Measurements from ENCODE around the gene RHBDL3.
A peak's percentile ranks its signal among the peaks of the same experiment; 100 is the strongest.
"Not testable (repeated sequence)": the region's sequence is repeated elsewhere in the genome, so short reads cannot be mapped to it uniquely, and the experiment has no call there.

The RHBDL3 gene

GRCh38 chr17:32292094-32292493, 26.5 kb downstream of the RHBDL3 start:
- DNase-seq = no peak

- DNase-seq = no peak
These were observed 31.8 kb downstream of the RHBDL3 start for GRCh38 chr17:32297424-32297823.

GRCh38 chr17:32297860-32298259, 32.2 kb downstream of the RHBDL3 start:
- no peak for DNase-seq

GRCh38 chr17:32298298-32298697, 32.7 kb downstream of the RHBDL3 start:
- no peak for DNase-seq

- DNase-seq = no peak
These were observed 33.3 kb downstream of the RHBDL3 start for GRCh38 chr17:32298721-32299579.

GRCh38 chr17:32299580-32300164, 34.0 kb downstream of the RHBDL3 start:
- no peak for DNase-seq

GRCh38 chr17:32302037-32302436, 36.4 kb downstream of the RHBDL3 start:
- no peak for DNase-seq

GRCh38 chr17:32302860-32303649, 37.4 kb downstream of the RHBDL3 start:
- DNase-seq = no peak

GRCh38 chr17:32303781-32304288, 38.2 kb downstream of the RHBDL3 start:
- DNase-seq = no peak

- DNase-seq = no peak
These were observed 39.4 kb downstream of the RHBDL3 start for GRCh38 chr17:32305049-32305448.

- no peak for DNase-seq
These were observed 42.0 kb downstream of the RHBDL3 start for GRCh38 chr17:32307658-32308057.

GRCh38 chr17:32311028-32311536, 45.5 kb downstream of the RHBDL3 start:
- DNase-seq = peak; percentile 9

- DNase-seq = no peak
These were observed 49.0 kb downstream of the RHBDL3 start for GRCh38 chr17:32314636-32315035.

- peak; percentile 10 for DNase-seq
These were observed 49.5 kb downstream of the RHBDL3 start for GRCh38 chr17:32315171-32315570.

- not testable (repeated sequence) for DNase-seq
These were observed 51.0 kb downstream of the RHBDL3 start for GRCh38 chr17:32316653-32317052.

GRCh38 chr17:32317353-32317752, 51.7 kb downstream of the RHBDL3 start:
- no peak for DNase-seq

GRCh38 chr17:32318071-32318470, 52.4 kb downstream of the RHBDL3 start:
- no peak for DNase-seq

GRCh38 chr17:32319548-32319905, 53.9 kb downstream of the RHBDL3 start:
- DNase-seq = no peak

- not testable (repeated sequence) for DNase-seq
These were observed 54.4 kb downstream of the RHBDL3 start for GRCh38 chr17:32320080-32320479.

- no peak for DNase-seq
These were observed 55.2 kb downstream of the RHBDL3 start for GRCh38 chr17:32320847-32321246.

- no peak for DNase-seq
These were observed 57.4 kb downstream of the RHBDL3 start for GRCh38 chr17:32323046-32323445.

- no peak for DNase-seq
These were observed 58.3 kb downstream of the RHBDL3 start for GRCh38 chr17:32323811-32324491.

GRCh38 chr17:32327911-32328310, 62.3 kb downstream of the RHBDL3 start:
- DNase-seq = no peak
